GM12878 (cell line): ENCODE data around the gene CDKN1C.

ENCODE experiments used
- RAD21 ChIP-seq: IDR thresholded peaks from 2 replicates; pipeline ENCODE4 v1.6.1; 2011; ENCODE audit warnings: mild to moderate bottlenecking, low read depth, low read length, moderate library complexity; ENCODE audit not compliant: insufficient read depth
- RAD51 ChIP-seq: fragments of 450-650 bp; IDR thresholded peaks from 2 replicates; pipeline ENCODE4 v1.6.1; 2016; ENCODE audit warnings: moderate library complexity, mild to moderate bottlenecking, inconsistent platforms
- SUPT20H ChIP-seq: IDR thresholded peaks from 2 replicates; pipeline ENCODE4 v1.6.1; 2011; ENCODE audit warnings: low read depth, mild to moderate bottlenecking, low read length, moderate library complexity, borderline replicate concordance; ENCODE audit not compliant: control insufficient read depth
- YY1 ChIP-seq: IDR thresholded peaks from 2 replicates; pipeline ENCODE4 v1.6.1; 2011; ENCODE audit warnings: low read depth, mild to moderate bottlenecking, low read length
- TF ChIP-seq, protein P1 (sequence below): IDR thresholded peaks from 2 replicates; pipeline ENCODE4 v1.6.1; 2011; ENCODE audit warnings: low read depth, mild to moderate bottlenecking, low read length, moderate library complexity, borderline replicate concordance; ENCODE audit errors: extremely low read depth
- TF ChIP-seq, protein P2 (sequence below): fragments of 450-650 bp; formaldehyde crosslinking; IDR thresholded peaks from 2 replicates; pipeline ENCODE4 v1.4.0; 2020; ENCODE audit warnings: mild to moderate bottlenecking, moderate library complexity

DNA sequence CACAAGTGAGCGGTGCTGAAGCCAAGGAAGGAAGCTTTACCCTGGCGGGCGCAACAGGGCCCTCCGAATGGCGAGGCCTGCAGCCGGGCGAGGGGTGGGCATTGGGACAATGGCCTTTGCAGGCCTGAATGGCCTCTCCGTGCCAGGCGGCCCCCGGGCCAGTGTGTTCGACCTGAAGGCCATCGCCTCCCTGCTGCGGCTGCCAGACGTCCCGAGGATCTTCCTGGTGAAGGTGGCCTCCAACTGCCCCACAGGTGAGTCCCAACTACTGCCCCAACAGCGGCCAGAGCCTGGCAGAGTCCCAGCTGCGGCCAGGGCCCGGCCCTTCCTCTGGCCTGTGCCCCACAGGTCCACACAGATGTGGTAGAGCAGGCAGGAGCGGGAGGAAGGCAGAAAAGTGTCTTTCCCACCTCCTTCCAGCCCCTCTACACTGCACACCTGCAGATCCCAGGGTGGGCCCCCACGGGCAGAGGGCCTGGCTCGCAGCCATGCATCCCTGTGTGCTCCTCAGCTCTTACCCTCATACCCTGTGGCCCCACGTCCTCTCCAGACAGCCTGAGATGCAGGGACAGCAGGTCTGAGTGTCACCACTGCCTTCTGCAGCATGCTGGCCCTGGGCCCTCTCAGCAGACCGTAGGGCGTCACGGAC is 32.4 kb upstream of the CDKN1C start:
- TF ChIP-seq YY1 (no peak), RAD21 (no peak), RAD51 (no peak), SUPT20H (no peak)
- TF ChIP-seq, protein P1, sequence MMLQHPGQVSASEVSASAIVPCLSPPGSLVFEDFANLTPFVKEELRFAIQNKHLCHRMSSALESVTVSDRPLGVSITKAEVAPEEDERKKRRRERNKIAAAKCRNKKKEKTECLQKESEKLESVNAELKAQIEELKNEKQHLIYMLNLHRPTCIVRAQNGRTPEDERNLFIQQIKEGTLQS, result no peak
- TF ChIP-seq, protein P2, sequence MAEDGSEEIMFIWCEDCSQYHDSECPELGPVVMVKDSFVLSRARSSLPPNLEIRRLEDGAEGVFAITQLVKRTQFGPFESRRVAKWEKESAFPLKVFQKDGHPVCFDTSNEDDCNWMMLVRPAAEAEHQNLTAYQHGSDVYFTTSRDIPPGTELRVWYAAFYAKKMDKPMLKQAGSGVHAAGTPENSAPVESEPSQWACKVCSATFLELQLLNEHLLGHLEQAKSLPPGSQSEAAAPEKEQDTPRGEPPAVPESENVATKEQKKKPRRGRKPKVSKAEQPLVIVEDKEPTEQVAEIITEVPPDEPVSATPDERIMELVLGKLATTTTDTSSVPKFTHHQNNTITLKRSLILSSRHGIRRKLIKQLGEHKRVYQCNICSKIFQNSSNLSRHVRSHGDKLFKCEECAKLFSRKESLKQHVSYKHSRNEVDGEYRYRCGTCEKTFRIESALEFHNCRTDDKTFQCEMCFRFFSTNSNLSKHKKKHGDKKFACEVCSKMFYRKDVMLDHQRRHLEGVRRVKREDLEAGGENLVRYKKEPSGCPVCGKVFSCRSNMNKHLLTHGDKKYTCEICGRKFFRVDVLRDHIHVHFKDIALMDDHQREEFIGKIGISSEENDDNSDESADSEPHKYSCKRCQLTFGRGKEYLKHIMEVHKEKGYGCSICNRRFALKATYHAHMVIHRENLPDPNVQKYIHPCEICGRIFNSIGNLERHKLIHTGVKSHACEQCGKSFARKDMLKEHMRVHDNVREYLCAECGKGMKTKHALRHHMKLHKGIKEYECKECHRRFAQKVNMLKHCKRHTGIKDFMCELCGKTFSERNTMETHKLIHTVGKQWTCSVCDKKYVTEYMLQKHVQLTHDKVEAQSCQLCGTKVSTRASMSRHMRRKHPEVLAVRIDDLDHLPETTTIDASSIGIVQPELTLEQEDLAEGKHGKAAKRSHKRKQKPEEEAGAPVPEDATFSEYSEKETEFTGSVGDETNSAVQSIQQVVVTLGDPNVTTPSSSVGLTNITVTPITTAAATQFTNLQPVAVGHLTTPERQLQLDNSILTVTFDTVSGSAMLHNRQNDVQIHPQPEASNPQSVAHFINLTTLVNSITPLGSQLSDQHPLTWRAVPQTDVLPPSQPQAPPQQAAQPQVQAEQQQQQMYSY (CRISPR knock-in tag), result no peak
